HEK293 (cell line): ENCODE results near the gene LMO2.

Source experiments
- CTCF ChIA-PET: fragments of 350-600 bp; formaldehyde crosslinking; extraction: SDS; loops from one replicate; lab custom pipeline; 2021; ENCODE audit warnings: antibody characterized with exemption; lab: Yijun Ruan, JAX
- POLR2A ChIA-PET: fragments of 300-600 bp; formaldehyde crosslinking; extraction: SDS; loops from one replicate; lab custom pipeline; 2020; ENCODE audit warnings: antibody characterized with exemption, inconsistent platforms; lab: Yijun Ruan, JAX
- H3K27ac ChIP-seq: fragments of 200-500 bp; sonication (Bioruptor generic); 2 replicates; pipeline ENCODE4 v1.5.1; 2014; ENCODE audit warnings: low read depth, low read length, control low read depth, inconsistent platforms; ENCODE audit errors: extremely low read depth
- H3K36me3 ChIP-seq, 2 experiments: fragments of 200-500 bp in 1 of 2; sonication (Bioruptor generic) in 1 of 2; 1 replicate in 1 of 2; 2 replicates in 1 of 2; pipeline ENCODE4 v1.5.1; 2014 to 2017; ENCODE audit warnings: inconsistent platforms in 2 of 2, low read length in 2 of 2; ENCODE audit not compliant: control insufficient read depth in 2 of 2, insufficient read depth in 1 of 2
- H3K4me1 ChIP-seq: fragments of 200-500 bp; sonication (Bioruptor generic); 2 replicates; pipeline ENCODE4 v1.5.1; 2014; ENCODE audit warnings: mild to moderate bottlenecking, low read length, inconsistent platforms; ENCODE audit not compliant: control insufficient read depth, insufficient read depth
- H3K4me3 ChIP-seq: 2 replicates; pipeline ENCODE4 v1.5.1; 2011; ENCODE audit warnings: low read depth, mild to moderate bottlenecking, control low read depth, low read length, moderate library complexity
- H3K9me3 ChIP-seq: fragments of 200-500 bp; sonication (Bioruptor generic); 2 replicates; pipeline ENCODE4 v1.5.1; 2014; ENCODE audit warnings: low read depth, low read length, inconsistent platforms; ENCODE audit not compliant: control insufficient read depth, insufficient read depth
- GLIS1 ChIP-seq: fragments of 450-650 bp; formaldehyde crosslinking; IDR thresholded peaks from 2 replicates; pipeline ENCODE4 v1.5.1; 2016; ENCODE audit warnings: missing biosample characterization, missing genetic modification characterization
- KLF8 ChIP-seq: fragments of 450-650 bp; formaldehyde crosslinking; IDR thresholded peaks from 2 replicates; pipeline ENCODE4 v1.5.1; 2016; ENCODE audit warnings: missing biosample characterization, missing genetic modification characterization
- MZF1 ChIP-seq: fragments of 450-650 bp; formaldehyde crosslinking; IDR thresholded peaks from 2 replicates; pipeline ENCODE4 v1.5.1; 2017; ENCODE audit warnings: missing biosample characterization, missing genetic modification characterization, borderline replicate concordance
- PRDM1 ChIP-seq: fragments of 450-650 bp; formaldehyde crosslinking; IDR thresholded peaks from 2 replicates; pipeline ENCODE4; 2016; ENCODE audit warnings: missing biosample characterization, missing genetic modification characterization
- SCRT1 ChIP-seq: fragments of 450-650 bp; formaldehyde crosslinking; IDR thresholded peaks from 2 replicates; pipeline ENCODE4 v1.5.1; 2016; ENCODE audit warnings: missing biosample characterization, missing genetic modification characterization, borderline replicate concordance
- YY1 ChIP-seq: fragments of 450-650 bp; formaldehyde crosslinking; IDR thresholded peaks from 2 replicates; pipeline ENCODE4 v1.5.1; 2018; ENCODE audit warnings: missing biosample characterization, missing genetic modification characterization
- ZBTB21 ChIP-seq: fragments of 450-650 bp; formaldehyde crosslinking; IDR thresholded peaks from 2 replicates; pipeline ENCODE4 v1.5.1; 2017; ENCODE audit warnings: missing biosample characterization, missing genetic modification characterization
- ZFP3 ChIP-seq: fragments of 450-650 bp; formaldehyde crosslinking; IDR thresholded peaks from 2 replicates; pipeline ENCODE4 v1.5.1; 2016; ENCODE audit warnings: low read depth, missing biosample characterization, missing genetic modification characterization
- ZNF155 ChIP-seq: fragments of 450-650 bp; formaldehyde crosslinking; IDR thresholded peaks from 2 replicates; pipeline ENCODE4 v1.5.1; 2016; ENCODE audit warnings: missing biosample characterization, missing genetic modification characterization
- ZNF214 ChIP-seq: fragments of 450-650 bp; formaldehyde crosslinking; IDR thresholded peaks from 2 replicates; pipeline ENCODE4 v1.5.1; 2017; ENCODE audit warnings: missing biosample characterization, mild to moderate bottlenecking, missing genetic modification characterization, borderline replicate concordance
- ZNF335 ChIP-seq: fragments of 450-650 bp; formaldehyde crosslinking; conservative IDR thresholded peaks from 2 replicates; pipeline ENCODE4 v1.5.1; 2016; ENCODE audit warnings: missing biosample characterization, missing genetic modification characterization
- ZNF391 ChIP-seq: fragments of 450-650 bp; formaldehyde crosslinking; IDR thresholded peaks from 2 replicates; pipeline ENCODE4 v1.5.1; 2016; ENCODE audit warnings: low read depth, missing biosample characterization, missing genetic modification characterization, borderline replicate concordance
- ZNF501 ChIP-seq: fragments of 450-650 bp; formaldehyde crosslinking; IDR thresholded peaks from 2 replicates; pipeline ENCODE4 v1.5.1; 2016; ENCODE audit warnings: missing biosample characterization, missing genetic modification characterization
- ZNF510 ChIP-seq: fragments of 450-650 bp; formaldehyde crosslinking; IDR thresholded peaks from 2 replicates; pipeline ENCODE4 v1.5.1; 2018; ENCODE audit warnings: mild to moderate bottlenecking, missing genetic modification characterization, missing biosample characterization; ENCODE audit not compliant: insufficient replicate concordance
- ZNF514 ChIP-seq: fragments of 450-650 bp; formaldehyde crosslinking; IDR thresholded peaks from 2 replicates; pipeline ENCODE4 v1.5.1; 2016; ENCODE audit warnings: missing biosample characterization, missing genetic modification characterization
- ZNF548 ChIP-seq: fragments of 450-650 bp; formaldehyde crosslinking; IDR thresholded peaks from 2 replicates; pipeline ENCODE4 v1.5.1; 2016; ENCODE audit warnings: missing biosample characterization, missing genetic modification characterization
- ZNF558 ChIP-seq: fragments of 450-650 bp; formaldehyde crosslinking; IDR thresholded peaks from 2 replicates; pipeline ENCODE4 v1.5.1; 2016; ENCODE audit warnings: missing biosample characterization, missing genetic modification characterization
- ZNF561 ChIP-seq: fragments of 450-650 bp; IDR thresholded peaks from 2 replicates; pipeline ENCODE4 v1.5.1; 2018; ENCODE audit warnings: missing biosample characterization, missing genetic modification characterization, borderline replicate concordance
- ZNF623 ChIP-seq: fragments of 450-650 bp; formaldehyde crosslinking; IDR thresholded peaks from 2 replicates; pipeline ENCODE4 v1.5.1; 2016; ENCODE audit warnings: missing biosample characterization, missing genetic modification characterization
- ZNF658 ChIP-seq: fragments of 450-650 bp; formaldehyde crosslinking; IDR thresholded peaks from 2 replicates; pipeline ENCODE4; 2016; ENCODE audit warnings: missing biosample characterization, missing genetic modification characterization
- ZNF701 ChIP-seq: fragments of 450-650 bp; formaldehyde crosslinking; IDR thresholded peaks from 2 replicates; pipeline ENCODE4 v1.5.1; 2016; ENCODE audit warnings: missing biosample characterization, missing genetic modification characterization
- ZNF747 ChIP-seq: fragments of 450-650 bp; formaldehyde crosslinking; IDR thresholded peaks from 2 replicates; pipeline ENCODE4 v1.5.1; 2016; ENCODE audit warnings: missing biosample characterization, missing genetic modification characterization
- TF ChIP-seq, protein P1 (sequence below): fragments of 450-650 bp; formaldehyde crosslinking; IDR thresholded peaks from 2 replicates; pipeline ENCODE4 v1.5.1; 2016; ENCODE audit warnings: missing biosample characterization, missing genetic modification characterization
- TF ChIP-seq, protein P2 (sequence below): fragments of 450-650 bp; formaldehyde crosslinking; IDR thresholded peaks from 2 replicates; pipeline ENCODE4 v1.5.1; 2016; ENCODE audit warnings: missing biosample characterization, missing genetic modification characterization
- TF ChIP-seq, protein P3 (sequence below): fragments of 450-650 bp; formaldehyde crosslinking; IDR thresholded peaks from 2 replicates; pipeline ENCODE4 v1.5.1; 2016; ENCODE audit warnings: missing biosample characterization, missing genetic modification characterization, borderline replicate concordance

LMO2 gene

DNA sequence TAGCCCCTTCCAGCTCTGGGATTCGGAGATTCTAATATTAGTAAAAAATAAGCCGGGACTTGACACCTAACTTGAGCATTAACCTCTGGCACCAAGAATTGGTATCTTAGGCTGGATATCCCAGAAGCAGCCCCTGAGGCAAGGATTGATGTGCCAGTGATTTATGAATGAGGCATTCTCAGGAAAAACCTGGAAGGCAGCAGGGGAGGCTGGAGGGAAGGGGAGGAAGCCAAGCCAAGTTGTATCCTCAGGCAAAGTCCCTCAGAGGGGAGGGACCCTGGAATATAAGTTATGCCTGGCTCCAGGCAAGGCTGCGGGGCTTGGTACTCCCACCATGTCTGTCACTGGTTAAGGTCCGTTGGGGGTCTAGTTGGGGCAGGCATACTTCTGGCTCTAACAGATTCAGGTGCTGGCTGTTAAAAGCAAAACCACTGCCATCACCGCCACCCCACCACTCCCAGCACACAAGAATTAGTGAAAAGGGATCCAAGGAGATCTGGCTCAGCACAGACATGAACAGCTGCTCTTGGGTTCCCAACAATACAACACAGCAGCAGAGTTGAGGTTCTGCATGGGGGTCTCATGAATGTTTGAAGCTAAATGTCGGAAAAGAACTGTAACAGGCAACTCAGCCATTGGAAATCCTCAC, 29.8 kb downstream of the LMO2 start:
- ChIA-PET POLR2A (no interaction called here), CTCF (interaction anchor here (0.6 to 3.9 kb wide), 7 partner anchors 11 to 127 kb away, joined by 3 to 35 read pairs (median 6); no protein-coding TSS in a partner anchor)
- Histone ChIP-seq H3K27ac (no peak overlapping the region), H3K4me3 (no peak overlapping the region), H3K9me3 (no peaks in the 10 kb centered on the region), H3K4me1 (no peaks in the 10 kb centered on the region), H3K36me3 (no peaks in the 10 kb centered on the region)
- TF ChIP-seq SCRT1 (no peak), KLF8 (tag by site-specific recombination) (no peak), ZNF658 (tag by site-specific recombination) (no peak), ZNF514 (tag by site-specific recombination) (no peak), ZNF391 (tag by site-specific recombination) (no peak), PRDM1 (tag by site-specific recombination) (no peak), ZNF558 (tag by site-specific recombination) (no peak), ZNF155 (tag by site-specific recombination) (no peak), MZF1 (tag by site-specific recombination) (no peak), YY1 (tag by site-specific recombination) (no peak), ZNF335 (tag by site-specific recombination) (no peak), ZFP3 (tag by site-specific recombination) (no peak)
- TF ChIP-seq, protein P1, sequence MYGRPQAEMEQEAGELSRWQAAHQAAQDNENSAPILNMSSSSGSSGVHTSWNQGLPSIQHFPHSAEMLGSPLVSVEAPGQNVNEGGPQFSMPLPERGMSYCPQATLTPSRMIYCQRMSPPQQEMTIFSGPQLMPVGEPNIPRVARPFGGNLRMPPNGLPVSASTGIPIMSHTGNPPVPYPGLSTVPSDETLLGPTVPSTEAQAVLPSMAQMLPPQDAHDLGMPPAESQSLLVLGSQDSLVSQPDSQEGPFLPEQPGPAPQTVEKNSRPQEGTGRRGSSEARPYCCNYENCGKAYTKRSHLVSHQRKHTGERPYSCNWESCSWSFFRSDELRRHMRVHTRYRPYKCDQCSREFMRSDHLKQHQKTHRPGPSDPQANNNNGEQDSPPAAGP (tag by site-specific recombination), result no peak
- TF ChIP-seq, protein P2, sequence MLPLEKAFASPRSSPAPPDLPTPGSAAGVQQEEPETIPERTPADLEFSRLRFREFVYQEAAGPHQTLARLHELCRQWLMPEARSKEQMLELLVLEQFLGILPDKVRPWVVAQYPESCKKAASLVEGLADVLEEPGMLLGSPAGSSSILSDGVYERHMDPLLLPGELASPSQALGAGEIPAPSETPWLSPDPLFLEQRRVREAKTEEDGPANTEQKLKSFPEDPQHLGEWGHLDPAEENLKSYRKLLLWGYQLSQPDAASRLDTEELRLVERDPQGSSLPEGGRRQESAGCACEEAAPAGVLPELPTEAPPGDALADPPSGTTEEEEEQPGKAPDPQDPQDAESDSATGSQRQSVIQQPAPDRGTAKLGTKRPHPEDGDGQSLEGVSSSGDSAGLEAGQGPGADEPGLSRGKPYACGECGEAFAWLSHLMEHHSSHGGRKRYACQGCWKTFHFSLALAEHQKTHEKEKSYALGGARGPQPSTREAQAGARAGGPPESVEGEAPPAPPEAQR (tag by site-specific recombination), result no peak

DNA sequence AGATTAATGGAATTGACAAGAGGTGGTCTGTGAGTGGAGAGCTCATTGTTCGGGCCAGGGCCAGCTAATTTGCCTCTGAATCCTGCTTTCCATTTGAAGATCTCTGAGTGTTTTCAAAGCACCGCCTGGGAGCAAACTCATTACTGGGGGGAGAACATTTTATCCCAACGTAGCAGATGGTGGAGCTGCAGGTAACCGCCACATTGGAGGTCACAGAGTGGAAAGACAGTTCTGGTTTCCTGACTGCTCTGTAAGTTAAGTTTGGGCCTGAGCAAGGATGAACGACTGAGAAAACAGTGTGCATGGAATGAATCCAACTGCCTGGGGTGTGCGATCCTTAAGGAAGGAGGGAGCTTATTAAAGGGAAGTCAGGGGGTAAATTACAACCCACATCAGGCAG, 30.5 kb downstream of the LMO2 start:
- H3K36me3 ChIP-seq, result no peaks in the 10 kb centered on the region
- POLR2A ChIA-PET, result no interaction called here
- H3K4me3 ChIP-seq, result no peak overlapping the region
- no peak for TF ChIP-seq GLIS1 (tag by site-specific recombination)
- TF ChIP-seq, all 188 proteins: peak for 0
- Histone ChIP-seq H3K27ac (no peak overlapping the region), H3K4me1 (no peaks in the 10 kb centered on the region), H3K9me3 (no peaks in the 10 kb centered on the region)
- CTCF ChIA-PET, result interaction anchor here (0.6 to 3.9 kb wide), 8 partner anchors 27 to 593 kb away, joined by 3 to 35 read pairs (median 6); partner anchors contain the start of gene LMO2

DNA sequence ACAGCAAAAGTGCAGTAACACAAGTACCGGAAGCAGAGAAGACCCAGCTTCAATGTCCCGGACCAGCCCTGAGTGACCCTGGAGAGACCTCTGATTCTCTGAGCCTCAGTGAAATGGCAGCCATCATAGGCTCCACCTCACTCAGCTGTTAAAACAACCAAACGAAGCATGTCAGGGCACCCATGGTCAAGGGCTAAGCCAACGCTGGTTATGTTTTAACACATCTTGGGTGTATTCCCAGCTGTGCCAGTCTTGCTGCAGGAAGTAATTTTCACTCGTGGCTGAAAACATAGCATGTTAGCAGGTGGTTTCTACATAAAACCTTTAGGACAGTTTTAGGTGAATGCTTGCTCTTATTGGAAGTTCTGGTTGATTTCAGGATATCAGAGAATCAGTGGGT, 30.9 kb downstream of the LMO2 start:
- CTCF ChIA-PET, result interaction anchor here (0.6 to 3.9 kb wide), 6 partner anchors 31 to 500 kb away, joined by 3 to 35 read pairs (median 6); partner anchors contain the start of gene LMO2
- POLR2A ChIA-PET, result no interaction called here
- no peaks in the 10 kb centered on the region for H3K4me1 ChIP-seq
- TF ChIP-seq ZBTB21 (tag by site-specific recombination), result no peak
- no peak for TF ChIP-seq ZNF548 (tag by site-specific recombination)
- TF ChIP-seq ZNF747, result no peak
- TF ChIP-seq ZNF623 (tag by site-specific recombination), result no peak
- TF ChIP-seq, protein P3, sequence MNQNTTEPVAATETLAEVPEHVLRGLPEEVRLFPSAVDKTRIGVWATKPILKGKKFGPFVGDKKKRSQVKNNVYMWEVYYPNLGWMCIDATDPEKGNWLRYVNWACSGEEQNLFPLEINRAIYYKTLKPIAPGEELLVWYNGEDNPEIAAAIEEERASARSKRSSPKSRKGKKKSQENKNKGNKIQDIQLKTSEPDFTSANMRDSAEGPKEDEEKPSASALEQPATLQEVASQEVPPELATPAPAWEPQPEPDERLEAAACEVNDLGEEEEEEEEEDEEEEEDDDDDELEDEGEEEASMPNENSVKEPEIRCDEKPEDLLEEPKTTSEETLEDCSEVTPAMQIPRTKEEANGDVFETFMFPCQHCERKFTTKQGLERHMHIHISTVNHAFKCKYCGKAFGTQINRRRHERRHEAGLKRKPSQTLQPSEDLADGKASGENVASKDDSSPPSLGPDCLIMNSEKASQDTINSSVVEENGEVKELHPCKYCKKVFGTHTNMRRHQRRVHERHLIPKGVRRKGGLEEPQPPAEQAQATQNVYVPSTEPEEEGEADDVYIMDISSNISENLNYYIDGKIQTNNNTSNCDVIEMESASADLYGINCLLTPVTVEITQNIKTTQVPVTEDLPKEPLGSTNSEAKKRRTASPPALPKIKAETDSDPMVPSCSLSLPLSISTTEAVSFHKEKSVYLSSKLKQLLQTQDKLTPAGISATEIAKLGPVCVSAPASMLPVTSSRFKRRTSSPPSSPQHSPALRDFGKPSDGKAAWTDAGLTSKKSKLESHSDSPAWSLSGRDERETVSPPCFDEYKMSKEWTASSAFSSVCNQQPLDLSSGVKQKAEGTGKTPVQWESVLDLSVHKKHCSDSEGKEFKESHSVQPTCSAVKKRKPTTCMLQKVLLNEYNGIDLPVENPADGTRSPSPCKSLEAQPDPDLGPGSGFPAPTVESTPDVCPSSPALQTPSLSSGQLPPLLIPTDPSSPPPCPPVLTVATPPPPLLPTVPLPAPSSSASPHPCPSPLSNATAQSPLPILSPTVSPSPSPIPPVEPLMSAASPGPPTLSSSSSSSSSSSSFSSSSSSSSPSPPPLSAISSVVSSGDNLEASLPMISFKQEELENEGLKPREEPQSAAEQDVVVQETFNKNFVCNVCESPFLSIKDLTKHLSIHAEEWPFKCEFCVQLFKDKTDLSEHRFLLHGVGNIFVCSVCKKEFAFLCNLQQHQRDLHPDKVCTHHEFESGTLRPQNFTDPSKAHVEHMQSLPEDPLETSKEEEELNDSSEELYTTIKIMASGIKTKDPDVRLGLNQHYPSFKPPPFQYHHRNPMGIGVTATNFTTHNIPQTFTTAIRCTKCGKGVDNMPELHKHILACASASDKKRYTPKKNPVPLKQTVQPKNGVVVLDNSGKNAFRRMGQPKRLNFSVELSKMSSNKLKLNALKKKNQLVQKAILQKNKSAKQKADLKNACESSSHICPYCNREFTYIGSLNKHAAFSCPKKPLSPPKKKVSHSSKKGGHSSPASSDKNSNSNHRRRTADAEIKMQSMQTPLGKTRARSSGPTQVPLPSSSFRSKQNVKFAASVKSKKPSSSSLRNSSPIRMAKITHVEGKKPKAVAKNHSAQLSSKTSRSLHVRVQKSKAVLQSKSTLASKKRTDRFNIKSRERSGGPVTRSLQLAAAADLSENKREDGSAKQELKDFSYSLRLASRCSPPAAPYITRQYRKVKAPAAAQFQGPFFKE, result no peak
- no peak for TF ChIP-seq ZNF701 (tag by site-specific recombination)
- no peak for TF ChIP-seq ZNF214 (tag by site-specific recombination)
- no peak for TF ChIP-seq PRDM1 (tag by site-specific recombination)
- no peak for TF ChIP-seq ZNF501 (tag by site-specific recombination)
- no peak for TF ChIP-seq ZNF561
- TF ChIP-seq ZNF510 (tag by site-specific recombination), result no peak

More for the DNA sequence above, 30.9 kb downstream of the LMO2 start:
- no peak overlapping the region for H3K4me3 ChIP-seq
- H3K9me3 ChIP-seq, result no peaks in the 10 kb centered on the region
- no peak overlapping the region for H3K27ac ChIP-seq
- no peaks in the 10 kb centered on the region for H3K36me3 ChIP-seq
